Stimulated activated CD8-positive, alpha-beta memory T cell treated with anti-CD3 and anti-CD28 coated beads, Interleukin-12 subunit alpha, Interleukin-12 subunit beta, amount 100 ng/mL, for 1 hour (primary cell): Measurements from ENCODE around the gene STXBP3.

Experiments
- DNase-seq: peaks from one replicate; pipeline ENCODE4 v3.0.0-alpha.2; 2020; ENCODE audit warnings: low read depth

Gene STXBP3

GRCh38 chr1:108843390-108844137 lies 97.1 kb downstream of the STXBP3 start:
- no peak for DNase-seq

GRCh38 chr1:108845446-108845845 lies 99.0 kb downstream of the STXBP3 start:
- no peak for DNase-seq

GRCh38 chr1:108845991-108846390 lies 99.5 kb downstream of the STXBP3 start:
- no peak for DNase-seq

DNA sequence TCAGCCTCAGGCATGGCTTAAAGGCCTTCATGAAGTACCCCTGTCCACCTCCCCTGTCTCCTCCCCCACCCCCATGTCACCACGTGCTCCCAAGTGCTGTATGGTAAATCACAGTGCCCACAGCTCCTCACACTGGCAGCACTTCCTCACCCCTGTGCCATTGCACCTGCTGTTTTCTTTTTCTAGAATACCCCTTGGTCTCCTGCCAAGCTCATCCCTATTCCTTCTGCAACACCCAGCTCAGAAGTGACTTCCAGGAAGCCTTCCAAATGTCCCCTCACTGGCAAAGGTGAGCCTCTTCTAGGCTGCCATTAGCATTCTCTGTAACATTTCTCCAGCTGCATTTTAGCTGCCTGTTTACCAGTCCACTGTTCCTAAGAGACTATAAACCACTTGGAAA lies 101.0 kb downstream of the STXBP3 start:
- DNase-seq = no peak

- DNase-seq = no peak
Measured at GRCh38 chr1:108848806-108849205, 102.3 kb downstream of the STXBP3 start.

- DNase-seq = no peak
Measured at GRCh38 chr1:108850929-108851328, 104.5 kb downstream of the STXBP3 start.

DNA sequence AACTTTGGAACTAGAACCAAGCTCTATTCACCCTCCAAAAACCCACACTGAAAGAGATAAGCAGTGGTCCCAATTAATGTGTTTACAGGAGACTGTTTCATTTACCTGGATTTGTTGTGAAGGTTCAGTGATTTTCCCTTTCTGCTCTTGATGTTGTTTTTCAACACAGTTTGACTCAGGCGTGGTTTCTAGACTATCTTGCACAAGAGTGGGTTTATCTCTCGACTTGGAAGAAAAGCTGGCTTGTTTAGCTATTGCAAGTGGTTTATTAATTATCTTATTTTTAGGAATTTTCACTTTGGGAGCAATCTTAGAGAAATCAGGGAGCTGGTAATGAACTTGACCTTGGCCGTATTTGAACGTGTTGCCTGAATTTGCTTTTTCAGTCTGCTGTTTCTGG lies 105.1 kb downstream of the STXBP3 start:
- no peak for DNase-seq

DNA sequence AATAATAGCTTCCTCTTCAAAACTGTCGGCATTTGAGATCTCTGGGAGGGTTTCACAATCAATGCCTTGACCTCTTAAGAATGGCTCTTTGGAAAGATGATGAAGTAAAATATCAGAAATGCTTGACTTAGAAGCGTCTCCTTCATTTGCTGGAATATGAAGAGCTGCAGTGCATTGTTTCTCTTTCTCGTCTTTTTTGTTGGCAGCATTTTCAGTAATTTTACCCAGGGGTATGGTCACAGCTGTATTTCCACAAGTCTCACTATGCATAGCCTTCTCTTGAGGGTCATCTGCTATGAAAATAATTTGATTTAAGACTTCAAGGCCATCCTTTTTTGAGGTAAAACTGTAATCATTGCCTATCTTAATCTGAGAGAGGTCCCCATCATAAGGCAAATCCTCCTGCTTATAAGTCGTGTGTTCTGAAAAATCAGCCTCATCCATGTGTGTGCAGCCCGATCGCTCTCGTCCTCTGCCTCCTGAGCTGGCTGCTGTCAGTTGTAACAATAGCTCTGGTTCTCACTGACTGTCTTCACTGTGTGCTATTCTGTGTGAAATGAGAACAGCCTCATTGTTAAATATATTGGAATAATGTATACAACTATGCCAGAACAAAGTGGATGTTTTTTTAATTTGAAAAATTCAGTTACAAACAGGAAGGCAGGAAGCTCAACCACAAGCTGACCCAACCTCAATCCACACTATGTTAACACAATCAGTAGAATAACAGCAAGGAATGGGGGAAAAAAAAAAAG lies 105.9 kb downstream of the STXBP3 start:
- no peak for DNase-seq

GRCh38 chr1:108854221-108855019 lies 107.9 kb downstream of the STXBP3 start:
- no peak for DNase-seq

DNA sequence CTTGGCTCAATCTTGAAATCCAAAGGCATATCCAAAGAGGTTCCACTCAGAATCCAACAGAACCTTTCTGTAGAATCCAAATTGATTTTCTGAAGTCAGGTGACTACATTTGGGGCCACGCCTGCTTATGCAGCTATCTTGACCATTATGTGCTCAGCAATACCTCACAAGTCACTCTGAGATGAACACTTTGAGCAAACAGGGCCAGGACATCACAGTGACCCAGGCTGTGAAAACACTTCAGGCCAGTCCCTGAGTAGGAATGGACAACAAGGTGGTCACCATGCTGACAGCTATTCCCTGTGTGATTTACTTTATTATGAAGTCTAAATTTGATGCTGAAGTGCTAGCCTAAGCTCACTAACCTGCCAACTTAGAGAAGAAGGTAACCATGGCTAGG lies 110.5 kb downstream of the STXBP3 start, which contains the start of gene AKNAD1:
Gene AKNAD1, minus strand, starts transcription at position 101 of the 400 bp plus-strand sequence. CDS start 4,430 bp downstream, outside the sequence.
- DNase-seq = no peak

DNA sequence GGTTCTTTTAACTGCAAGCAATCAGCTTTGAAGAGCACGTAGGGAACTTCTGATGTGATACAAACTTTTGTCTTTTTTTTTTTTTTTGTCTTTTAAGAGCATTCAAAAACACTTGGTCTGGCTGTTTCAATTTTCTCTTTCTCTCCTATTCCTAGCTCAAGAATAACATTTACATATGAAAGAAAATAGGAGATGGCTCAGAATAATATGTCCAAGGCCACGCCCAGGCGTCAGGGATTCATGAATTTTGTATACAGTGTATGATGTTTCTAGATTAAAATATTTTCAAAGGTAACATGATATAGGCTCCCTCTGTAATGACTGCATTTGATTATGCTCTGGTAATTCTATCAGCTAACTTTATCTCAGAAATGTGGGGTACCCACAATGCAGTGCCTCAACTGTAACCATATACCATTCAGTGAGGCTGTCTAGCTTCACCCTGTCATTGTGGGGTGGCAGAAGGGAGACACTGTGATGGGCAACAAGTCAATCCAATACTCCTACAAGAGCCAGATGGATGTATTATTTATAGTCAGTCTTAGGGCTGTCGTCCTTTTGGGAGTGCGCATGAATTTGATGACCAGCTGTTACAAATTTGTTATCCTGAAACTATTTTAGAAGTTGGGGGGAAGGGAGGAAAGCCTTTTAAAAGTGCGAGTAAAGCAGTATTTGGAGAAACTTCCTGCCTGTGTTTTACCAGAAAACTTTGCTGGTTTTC lies 111.9 kb downstream of the STXBP3 start:
- no peak for DNase-seq
